ENCODE measurements around the gene SLC12A5.

SLC12A5 gene

DNA sequence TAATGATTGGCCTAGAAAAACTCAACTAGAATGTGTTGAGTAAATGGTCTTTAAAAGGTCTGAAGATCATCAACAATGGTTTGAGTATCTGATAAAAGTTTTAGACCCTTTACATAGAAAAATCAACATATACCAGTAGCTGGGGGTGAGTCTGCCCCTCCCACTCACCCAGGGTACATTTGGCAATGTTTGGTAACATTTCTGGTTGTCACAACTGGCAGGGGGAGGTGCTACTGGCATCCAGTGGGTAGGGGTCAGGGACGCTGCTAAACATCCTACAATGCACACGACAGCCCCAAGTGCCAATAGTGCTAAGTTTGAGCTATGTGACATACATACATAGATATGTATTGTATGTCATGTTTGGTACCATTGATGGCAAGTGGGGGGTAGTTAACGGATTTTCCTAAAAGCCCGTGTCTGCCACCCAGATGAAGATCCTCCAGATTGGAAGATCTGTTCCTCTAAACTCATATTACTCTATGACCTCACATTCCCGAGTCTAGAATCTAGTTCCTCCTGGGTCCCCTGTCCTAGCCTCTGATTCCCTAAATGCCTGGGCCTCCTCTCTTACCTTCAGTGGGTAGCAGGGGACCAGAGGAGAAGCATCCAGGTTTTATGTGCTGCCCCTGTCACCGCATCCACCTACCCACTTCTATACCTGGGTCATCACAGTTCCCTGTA is 22.9 kb upstream of the SLC12A5 start:
- DNase-seq (no peak), ATAC-seq (no peak)

DNA sequence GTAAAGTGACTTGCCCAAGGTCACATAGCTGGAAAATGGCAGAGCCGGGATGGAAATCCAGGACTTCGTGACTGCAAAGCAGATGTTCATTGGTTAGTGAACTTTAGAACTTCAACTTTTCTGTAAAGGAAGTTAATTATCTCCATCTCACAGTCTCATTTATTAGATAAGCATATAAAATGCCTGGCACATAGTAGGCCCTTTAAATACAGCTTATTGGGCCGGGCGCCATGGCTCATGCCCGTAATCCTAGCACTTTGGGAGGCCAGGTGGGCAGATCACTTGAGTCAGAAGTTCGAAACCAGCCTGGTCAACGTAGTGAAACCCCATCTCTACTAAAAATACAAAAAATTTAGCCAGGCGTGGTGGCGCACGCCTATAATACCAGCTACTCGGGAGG is 22.1 kb upstream of the SLC12A5 start:
- ATAC-seq (no peak), DNase-seq (no peak)

DNA sequence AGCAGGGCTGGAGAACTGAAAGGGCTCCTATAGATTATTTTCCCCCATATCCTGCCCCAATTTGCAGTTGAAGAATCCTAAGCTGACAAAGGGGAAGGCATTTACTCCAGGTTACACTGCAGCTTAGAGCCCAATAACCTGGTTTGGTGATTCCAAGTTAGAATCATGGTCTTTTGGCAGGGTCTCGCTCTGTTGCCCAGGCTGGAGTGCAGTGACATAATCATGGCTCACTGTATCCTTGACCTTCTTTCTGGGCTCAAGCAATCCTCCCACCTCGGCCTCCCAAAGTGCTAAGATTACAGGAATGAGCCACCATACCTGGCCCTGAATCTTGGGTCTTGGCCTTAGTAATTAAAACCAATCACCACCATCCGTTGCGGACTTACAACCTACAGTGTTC is 21.3 kb upstream of the SLC12A5 start:
- no peak for ATAC-seq

DNA sequence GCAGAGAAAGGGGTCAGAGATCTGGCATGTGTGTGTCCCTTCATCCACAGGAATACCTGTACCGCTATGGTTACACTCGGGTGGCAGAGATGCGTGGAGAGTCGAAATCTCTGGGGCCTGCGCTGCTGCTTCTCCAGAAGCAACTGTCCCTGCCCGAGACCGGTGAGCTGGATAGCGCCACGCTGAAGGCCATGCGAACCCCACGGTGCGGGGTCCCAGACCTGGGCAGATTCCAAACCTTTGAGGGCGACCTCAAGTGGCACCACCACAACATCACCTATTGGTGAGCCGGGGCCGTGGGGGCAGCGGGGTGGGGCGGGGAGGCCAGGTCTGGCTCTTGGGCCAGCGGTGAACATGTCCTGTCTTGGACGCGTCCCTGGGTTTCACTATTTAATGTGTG is 19.2 kb upstream of the SLC12A5 start:
- no peak for ATAC-seq

More for the DNA sequence above, 21.3 kb upstream of the SLC12A5 start:
- no peak for DNase-seq

DNA sequence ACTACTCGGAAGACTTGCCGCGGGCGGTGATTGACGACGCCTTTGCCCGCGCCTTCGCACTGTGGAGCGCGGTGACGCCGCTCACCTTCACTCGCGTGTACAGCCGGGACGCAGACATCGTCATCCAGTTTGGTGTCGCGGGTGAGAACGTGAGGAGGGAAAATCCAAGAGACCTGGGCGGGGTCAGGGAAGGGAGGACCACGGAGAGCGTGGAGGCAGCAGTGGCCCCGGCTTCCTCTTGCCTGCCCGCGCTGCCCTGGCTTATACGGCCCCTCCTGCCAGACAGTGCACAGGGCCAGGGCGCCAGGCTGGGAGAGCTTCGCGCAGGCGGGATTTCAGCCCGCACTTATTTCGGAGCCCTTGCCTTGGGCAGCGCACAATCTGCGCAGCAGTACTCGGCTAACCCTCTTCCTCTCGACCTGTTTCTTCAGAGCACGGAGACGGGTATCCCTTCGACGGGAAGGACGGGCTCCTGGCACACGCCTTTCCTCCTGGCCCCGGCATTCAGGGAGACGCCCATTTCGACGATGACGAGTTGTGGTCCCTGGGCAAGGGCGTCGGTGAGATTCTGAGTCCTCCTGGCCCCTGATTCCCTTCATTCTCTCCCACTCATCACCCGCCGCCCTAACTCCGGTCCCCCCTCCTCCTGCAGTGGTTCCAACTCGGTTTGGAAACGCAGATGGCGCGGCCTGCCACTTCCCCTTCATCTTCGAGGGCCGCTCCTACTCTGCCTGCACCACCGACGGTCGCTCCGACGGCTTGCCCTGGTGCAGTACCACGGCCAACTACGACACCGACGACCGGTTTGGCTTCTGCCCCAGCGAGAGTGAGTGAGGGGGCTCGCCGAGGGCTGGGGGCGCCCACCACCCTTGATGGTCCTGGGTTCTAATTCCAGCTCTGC is 18.3 kb upstream of the SLC12A5 start:
- peak; percentile 12 for ATAC-seq
- DNase-seq, result peak; percentile 48

More for the DNA sequence above, 19.2 kb upstream of the SLC12A5 start:
- no peak for DNase-seq

DNA sequence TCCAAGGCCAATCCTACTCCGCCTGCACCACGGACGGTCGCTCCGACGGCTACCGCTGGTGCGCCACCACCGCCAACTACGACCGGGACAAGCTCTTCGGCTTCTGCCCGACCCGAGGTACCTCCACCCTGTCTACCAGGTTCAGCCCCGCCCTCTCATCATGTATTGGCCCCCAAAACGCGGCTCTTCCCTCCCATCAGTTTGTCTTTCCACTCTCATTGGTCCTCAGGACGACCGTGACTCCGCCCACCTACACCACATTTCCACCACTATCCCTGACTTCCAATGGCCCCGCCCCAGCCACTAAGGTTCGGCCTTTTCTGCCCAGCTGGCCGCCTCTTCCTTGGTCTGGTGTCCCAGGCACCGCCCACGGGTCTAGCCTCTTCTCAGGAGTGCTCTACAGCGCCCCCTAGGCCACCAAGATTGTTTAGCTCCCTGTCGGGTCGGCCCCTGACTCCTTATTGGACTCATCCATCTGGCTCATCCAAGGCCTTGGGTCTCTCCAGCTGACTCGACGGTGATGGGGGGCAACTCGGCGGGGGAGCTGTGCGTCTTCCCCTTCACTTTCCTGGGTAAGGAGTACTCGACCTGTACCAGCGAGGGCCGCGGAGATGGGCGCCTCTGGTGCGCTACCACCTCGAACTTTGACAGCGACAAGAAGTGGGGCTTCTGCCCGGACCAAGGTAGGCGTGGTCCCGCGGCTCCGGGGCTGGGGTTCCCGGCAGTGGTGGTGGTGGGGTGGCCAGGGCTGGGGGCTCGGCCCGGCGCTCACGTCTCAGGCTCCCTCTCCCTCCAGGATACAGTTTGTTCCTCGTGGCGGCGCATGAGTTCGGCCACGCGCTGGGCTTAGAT is 17.2 kb upstream of the SLC12A5 start:
- no peak for ATAC-seq
- peak; percentile 73 for DNase-seq

DNA sequence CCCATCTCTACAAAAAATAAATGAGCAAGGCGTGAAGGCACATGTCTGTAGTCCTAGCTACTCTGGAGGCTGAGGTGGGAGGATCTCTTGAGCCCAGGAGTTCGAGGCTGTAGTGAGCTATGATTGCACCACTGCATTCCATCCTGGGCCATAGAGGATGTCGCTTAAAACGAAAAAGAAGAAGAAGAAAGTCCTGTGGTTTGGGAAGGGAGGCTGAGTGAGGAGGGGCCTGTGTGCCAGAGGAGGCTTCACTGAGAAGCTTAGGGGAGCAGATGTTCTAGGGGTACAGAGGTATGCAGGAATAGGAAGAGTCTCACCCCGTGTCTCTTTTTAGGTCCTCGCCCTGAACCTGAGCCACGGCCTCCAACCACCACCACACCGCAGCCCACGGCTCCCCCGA is 16.1 kb upstream of the SLC12A5 start:
- DNase-seq, result no peak
- ATAC-seq, result no peak

DNA sequence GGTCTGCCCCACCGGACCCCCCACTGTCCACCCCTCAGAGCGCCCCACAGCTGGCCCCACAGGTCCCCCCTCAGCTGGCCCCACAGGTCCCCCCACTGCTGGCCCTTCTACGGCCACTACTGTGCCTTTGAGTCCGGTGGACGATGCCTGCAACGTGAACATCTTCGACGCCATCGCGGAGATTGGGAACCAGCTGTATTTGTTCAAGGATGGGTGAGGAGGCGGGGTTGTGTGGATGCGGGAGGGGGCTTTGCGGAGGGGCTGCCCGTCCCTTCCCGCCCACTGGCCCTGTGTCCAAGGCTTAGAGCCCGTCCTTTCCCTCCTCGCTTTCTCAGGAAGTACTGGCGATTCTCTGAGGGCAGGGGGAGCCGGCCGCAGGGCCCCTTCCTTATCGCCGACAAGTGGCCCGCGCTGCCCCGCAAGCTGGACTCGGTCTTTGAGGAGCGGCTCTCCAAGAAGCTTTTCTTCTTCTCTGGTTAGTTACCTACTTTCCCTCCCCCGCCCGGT is 15.6 kb upstream of the SLC12A5 start:
- no peak for DNase-seq
- ATAC-seq, result no peak

DNA sequence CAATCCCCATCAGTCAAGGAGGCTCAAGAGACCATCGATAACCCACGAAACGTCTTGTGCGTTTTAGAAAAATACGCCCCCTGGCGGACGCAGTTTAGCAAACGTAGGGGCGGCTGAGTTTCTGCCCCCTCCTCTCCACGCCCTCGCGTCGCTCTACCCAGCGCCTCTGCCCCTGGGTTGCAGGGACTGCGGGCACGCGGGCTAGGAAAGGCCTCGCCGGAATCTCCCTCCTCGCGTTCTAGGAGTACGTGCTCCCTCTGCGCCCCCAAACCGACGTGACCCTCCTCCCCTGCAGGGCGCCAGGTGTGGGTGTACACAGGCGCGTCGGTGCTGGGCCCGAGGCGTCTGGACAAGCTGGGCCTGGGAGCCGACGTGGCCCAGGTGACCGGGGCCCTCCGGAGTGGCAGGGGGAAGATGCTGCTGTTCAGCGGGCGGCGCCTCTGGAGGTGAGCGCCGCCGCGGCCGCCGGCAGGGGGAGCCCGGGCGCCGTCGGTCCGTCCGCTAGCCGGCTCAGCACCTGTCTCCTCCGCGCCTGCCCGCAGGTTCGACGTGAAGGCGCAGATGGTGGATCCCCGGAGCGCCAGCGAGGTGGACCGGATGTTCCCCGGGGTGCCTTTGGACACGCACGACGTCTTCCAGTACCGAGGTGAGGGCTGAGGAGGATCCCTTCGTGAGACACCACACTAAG is 15.0 kb upstream of the SLC12A5 start:
- peak; percentile 80 for ATAC-seq
- DNase-seq, result peak; percentile 80

DNA sequence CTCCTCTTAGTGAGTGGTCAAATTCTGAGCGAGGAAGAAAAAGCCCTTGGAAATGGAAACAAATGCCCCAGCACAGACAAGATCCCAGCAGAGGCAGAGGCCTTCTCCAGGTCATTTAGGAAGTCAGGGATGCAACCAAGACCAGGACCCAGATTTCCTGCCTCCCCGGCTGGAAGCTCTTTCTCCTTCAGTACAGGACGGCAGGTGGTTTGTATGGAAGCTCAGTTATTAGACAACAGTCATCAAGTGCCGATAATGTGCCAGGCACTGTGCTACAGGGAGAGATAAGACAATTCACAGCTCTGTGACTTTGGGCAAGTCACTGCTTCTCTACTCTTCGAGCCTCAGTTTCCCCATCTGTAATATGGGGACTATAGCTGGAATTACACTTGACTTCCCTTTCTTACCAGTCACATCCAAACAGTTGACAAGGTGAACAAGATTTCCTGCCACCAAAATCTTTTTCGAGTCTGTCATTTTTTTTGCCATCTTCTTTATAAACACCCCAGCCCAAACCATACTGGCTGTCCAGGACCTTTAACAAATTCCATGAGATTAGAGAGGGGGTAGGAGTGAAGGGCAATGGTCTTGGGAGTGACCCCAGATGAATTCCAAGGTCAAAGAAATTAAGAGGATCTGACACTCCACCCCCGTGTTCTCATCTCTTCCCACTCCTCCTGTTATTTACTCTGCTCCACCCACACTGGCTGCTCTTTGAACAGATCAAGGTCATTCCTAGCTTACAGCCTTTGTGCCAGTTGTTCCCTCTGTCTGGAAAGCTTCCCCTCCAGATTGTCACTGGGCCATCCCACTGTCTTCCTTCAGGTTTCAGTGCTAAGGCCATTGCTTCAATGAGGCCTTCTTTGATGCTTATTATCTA is 14.3 kb upstream of the SLC12A5 start:
- ATAC-seq (no peak), DNase-seq (no peak)

DNA sequence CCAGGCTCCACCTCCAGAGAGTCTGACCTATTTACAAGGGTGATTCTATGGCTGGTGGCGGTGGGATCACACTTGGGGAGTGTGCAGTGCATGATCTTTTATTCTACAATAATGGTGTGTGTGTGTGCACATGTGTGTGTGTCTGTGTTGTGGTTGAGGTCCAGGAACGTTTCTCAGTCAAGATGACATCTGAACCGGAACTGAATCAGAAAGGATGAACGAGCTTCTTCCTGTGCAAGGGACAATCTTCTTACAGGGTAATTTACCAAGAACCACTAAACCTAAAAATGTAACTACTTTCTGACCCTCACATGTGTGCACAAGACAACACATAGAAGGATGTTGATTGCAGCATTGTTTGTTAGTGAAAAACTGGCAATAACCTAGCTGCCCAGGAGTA is 11.7 kb upstream of the SLC12A5 start:
- ATAC-seq (no peak), DNase-seq (no peak)

DNA sequence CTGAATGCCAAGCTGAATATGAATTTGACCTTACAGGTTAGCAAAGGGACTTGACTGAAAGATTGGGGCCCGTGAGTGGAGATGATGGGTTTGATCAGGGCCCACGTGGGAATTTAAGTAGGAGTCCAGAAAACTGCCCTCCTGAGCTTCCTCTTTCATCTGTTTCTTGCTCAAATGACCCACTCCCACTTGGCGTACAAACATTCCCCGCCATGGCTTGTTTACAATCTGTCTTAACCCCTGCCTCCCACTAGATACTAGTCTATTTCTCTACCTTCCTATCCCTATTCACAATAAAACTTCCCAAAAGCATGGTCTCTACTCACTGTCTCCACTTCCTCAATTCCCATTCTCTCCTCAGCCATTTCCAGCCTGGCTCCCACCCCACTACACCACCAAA is 10.9 kb upstream of the SLC12A5 start:
- ATAC-seq (no peak), DNase-seq (no peak)

DNA sequence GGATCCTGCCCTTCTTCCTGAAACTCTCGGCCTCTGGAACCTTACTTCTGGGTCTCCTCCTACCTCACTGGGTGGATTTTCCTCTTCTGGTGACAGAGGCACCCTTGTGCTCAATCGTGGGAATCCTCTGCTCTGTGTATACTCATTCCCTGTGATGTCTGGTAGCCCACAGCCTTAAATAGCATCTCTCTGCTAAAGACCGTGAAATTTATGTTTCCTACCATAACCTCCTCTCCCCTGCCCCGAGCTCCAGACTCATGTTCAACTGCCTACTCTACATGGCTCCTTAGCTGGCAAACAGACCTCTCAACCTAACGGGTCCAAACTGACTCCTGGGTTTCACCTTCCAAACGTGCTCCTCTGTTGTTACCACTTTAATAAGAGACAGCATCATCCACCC is 10.4 kb upstream of the SLC12A5 start:
- DNase-seq (no peak), ATAC-seq (no peak)

DNA sequence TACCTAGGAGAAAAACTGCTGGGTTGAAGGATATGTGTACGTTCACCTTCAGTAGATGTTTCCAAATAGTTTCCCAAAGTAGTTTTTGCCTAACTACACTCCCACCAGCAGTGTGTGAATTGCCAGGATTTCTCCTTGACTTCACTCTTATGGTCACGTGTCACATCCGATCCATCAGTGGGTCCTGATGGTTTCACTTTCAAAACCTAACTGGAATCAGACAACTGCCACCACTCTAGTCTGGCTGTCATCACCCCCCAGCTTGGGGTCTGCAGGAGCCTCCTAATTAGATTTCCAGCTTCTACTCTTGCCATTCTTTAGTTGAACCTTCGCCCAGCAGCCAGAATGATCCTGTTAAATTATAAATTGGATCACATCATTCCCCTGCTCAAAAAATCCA is 8.5 kb upstream of the SLC12A5 start:
- DNase-seq (no peak), ATAC-seq (no peak)

DNA sequence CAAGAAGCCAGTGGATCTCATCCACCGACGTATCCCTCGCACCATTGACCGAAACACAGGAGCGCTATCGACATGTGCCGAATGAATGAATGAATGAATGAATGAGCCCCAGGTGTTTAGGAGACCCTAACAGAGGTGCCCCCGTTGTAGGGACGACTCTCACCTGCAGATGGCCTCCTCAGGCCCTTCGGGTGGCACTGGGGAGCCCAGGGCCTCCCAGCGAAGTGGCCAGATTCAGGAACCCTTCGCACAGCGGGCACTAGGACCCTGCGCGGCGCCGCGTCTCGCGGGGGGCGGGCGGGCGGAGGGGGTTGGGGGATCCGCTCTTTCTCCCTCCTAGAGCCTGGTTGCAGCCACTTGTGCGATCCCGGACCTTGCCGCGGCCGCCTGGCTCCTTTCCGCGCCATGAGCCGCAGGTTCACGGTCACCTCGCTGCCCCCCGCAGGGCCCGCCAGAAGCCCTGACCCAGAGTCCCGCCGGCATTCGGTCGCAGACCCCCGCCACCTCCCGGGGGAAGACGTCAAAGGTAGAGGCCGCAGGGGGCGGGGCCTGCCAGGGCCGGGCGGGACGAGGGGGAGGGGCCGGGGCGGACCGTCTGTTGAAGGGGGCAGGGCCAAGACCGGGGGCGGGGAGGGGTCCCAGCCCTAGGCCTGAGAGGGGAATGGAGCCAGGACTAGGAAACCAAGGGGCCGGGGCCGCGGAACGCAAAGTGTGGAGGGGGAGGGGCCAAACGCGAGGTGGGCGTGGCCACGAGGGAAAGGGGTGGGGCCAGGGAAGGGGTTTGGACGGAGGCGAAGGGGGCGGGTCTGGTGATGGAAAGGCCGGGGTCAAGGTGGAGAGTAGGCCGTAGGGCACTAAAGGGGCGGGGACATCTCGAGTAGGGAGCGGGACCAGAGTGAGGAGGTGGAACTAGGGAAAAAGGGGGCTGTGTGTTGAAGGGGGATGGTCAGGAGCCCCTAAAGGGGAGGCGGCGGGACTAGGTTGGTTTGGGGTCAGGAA is 7.4 kb upstream of the SLC12A5 start:
- ATAC-seq (peak; percentile 48), DNase-seq (peak; percentile 70)

DNA sequence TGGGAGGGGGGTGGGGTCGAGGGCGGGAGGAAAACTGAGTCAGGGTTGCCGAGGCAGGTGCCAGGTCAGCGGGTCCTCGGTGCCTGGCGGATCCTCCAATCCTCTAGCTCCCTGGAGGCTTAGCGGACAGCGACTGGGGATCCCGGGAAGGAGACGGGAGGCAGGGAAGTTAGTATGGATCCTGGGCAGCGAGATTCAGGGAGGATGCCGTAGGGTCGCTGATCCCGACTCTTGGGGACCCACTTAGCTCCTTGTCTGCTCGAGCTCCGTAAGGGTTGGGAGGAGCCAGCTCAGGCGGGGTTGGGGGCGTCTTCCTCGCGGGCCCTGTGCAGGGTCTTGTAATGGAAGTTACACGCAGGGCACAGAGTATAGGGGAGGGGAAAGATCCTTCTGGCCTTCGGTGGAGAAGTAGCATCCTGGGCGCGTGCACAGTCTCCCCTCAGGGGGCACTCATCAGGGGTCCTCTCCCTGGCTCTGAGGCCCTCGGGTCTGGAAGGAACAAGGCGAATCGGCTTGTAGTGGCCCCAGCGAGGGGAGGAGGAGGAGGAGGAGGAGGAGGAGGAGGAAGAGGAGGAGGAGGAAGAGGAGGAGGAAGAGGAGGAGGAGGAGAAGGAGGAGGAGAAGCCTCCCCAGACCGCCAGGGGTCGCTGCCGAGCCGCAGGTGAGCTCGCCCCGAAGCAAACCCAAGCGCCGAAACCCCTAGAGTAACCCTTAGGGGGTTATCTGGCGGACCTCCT is 6.4 kb upstream of the SLC12A5 start:
- peak; percentile 63 for ATAC-seq

DNA sequence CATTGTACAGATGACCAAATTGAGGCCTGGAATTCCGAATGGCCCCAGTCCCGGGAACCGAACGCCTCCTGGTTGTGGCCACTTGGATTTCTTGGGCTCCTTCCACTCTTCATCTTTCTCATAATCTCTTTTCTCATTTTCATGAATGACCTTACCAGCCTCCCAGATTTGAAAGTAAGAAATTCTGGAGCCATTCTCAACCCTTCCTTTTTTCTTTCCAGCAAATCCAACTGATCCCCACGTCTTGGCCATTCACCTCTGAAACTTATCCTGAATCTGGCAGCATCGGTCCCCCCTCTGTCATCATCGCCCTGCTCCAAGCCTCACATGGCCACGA is 5.9 kb upstream of the SLC12A5 start:
- no peak for DNase-seq
- ATAC-seq, result no peak

More for the DNA sequence above, 6.4 kb upstream of the SLC12A5 start:
- DNase-seq, result peak; percentile 91

DNA sequence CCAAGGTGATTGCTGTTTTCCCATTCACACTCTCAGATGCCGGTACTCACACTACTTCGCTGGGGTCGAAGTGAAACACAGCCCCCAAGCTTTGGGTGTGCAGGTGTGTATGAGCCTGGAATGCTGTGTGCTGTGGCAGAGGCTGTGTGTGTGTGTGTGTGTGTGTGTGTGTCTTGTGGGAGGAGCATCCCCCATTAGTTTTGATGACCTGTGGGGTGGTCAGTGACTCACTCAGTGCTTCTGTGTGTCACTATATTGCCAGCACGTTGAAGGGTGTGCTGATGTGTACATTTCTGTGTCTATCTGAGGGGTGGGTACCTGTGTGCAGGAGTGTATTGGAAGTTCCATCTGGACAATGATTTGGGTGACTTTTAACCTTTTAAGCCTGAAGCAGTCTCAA is 5.0 kb upstream of the SLC12A5 start:
- DNase-seq (no peak), ATAC-seq (no peak)

DNA sequence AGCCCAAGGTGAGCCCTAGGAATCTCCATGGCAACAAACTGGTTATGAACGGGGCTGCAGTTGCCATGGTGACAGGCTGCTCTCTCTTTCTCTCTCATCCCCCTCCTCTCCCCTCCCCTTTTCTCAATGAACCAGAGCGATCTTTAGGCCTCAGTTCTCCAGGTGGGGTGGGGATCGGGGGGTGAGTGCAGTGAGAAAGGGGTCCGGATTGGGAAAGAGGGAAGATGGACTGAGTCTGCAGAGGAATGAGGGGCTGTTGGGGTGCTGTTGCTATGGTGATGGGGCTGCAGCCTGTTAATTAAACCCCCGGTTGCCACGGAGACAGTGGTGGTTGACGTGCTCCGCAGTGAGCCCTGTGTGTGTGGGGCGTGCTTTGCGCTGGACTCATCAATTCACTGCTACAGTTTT is 3.6 kb upstream of the SLC12A5 start:
- no peak for ATAC-seq

More for the DNA sequence above, 3.6 kb upstream of the SLC12A5 start:
- no peak for DNase-seq

All from stimulated activated naive CD8-positive, alpha-beta T cell treated with anti-CD3 and anti-CD28 coated beads, Interleukin-15, Interleukin-2, amounts not matched to agents 100 U/mL and 50 U/mL, for 24 hours (primary cell).